Spleen (tissue), 11 donors: Measurements from ENCODE around the gene LCK. TPM values are rescaled to one million over a fixed set of nuclear protein-coding genes. Genes with fewer than 3 reads are reported as not detected.

ENCODE experiments used
- DNase-seq: peaks from one replicate; pipeline ENCODE4 v3.0.0-alpha.2; 2020
- H3K27ac ChIP-seq, 8 donors: fragments of 200-600 bp; sonication (generic) in 7 of 8; 1 replicate in 4 of 8; 2 replicates in 4 of 8; pipeline versions ENCODE4 v1.5.0 to v1.8.0; 2016 to 2021; ENCODE audit warnings: inconsistent platforms in 4 of 8, mild to moderate bottlenecking in 4 of 8, moderate library complexity in 1 of 8
- H3K27me3 ChIP-seq, 7 donors: fragments of 200-600 bp; sonication (generic) in 6 of 7; replicated peaks in 1 of 7; 1 replicate in 4 of 7; 2 replicates in 3 of 7; pipeline versions ENCODE4 v1.5.0 to v1.8.0; 2016 to 2021; ENCODE audit warnings: inconsistent platforms in 3 of 7, mild to moderate bottlenecking in 1 of 7
- H3K36me3 ChIP-seq, 6 donors: fragments of 200-600 bp; sonication (generic) in 5 of 6; 1 replicate in 4 of 6; 2 replicates in 2 of 6; pipeline versions ENCODE4 v1.5.0 to v1.8.0; 2016 to 2021; ENCODE audit warnings: inconsistent platforms in 2 of 6
- H3K4me1 ChIP-seq, 6 donors: fragments of 200-600 bp; sonication (generic) in 5 of 6; 1 replicate in 3 of 6; 2 replicates in 3 of 6; pipeline versions ENCODE4 v1.5.0 to v1.8.0; 2016 to 2021; ENCODE audit warnings: inconsistent platforms in 3 of 6
- H3K4me3 ChIP-seq, 8 donors: fragments of 200-600 bp; sonication (generic) in 7 of 8; 1 replicate in 4 of 8; 2 replicates in 4 of 8; pipeline versions ENCODE4 v1.5.0 to v1.8.0; 2016 to 2021; ENCODE audit warnings: inconsistent platforms in 4 of 8, mild to moderate bottlenecking in 4 of 8, moderate library complexity in 2 of 8
- H3K9me3 ChIP-seq, 8 donors: fragments of 200-600 bp; sonication (generic) in 7 of 8; 1 replicate in 4 of 8; 2 replicates in 4 of 8; pipeline versions ENCODE4 v1.5.0 to v1.8.0; 2016 to 2021; ENCODE audit warnings: inconsistent platforms in 4 of 8
- POLR2A ChIP-seq, 3 donors: fragments of 450-650 bp; IDR thresholded peaks; one replicate each; pipeline ENCODE4 v1.5.1; 2017; ENCODE audit warnings: antibody characterized with exemption in 3 of 3, mild to moderate bottlenecking in 1 of 3
- POLR2AphosphoS5 ChIP-seq, 3 donors: sonication (generic); formaldehyde crosslinking; IDR thresholded peaks; one replicate each; pipeline ENCODE4 v1.5.1; 2017; ENCODE audit warnings: antibody characterized with exemption in 3 of 3
- WGBS, 5 donors: extraction: QIAGEN DNeasy Blood & Tissue Kit in 3 of 5; methylation state at CpG; one replicate each; pipeline versions ENCODE4 v1.1.5 to v1.1.7; 2013 to 2018; 5-methylcytosine and 5-hydroxymethylcytosine counted together
- intact Hi-C: fragments of 100-400 bp; cut with DNase I; formaldehyde crosslinking; loops from one replicate; pipeline ENCODE4 v1.15.0; 2023; ENCODE audit warnings: low total_unique reads
- polyA plus RNA-seq, 3 donors: library from polyadenylated mRNA; stranded (reverse); fragments of 200-250 nt; gene quantifications; one replicate each; pipeline ENCODE4 v1.2.1, GENCODE V29; 2013
- total RNA-seq, 7 donors: library from RNA; depleted of rRNA in 3 of 7; stranded (reverse); fragments of >200 nt in 3 of 7; fragmentation: NEBNext Ultra II Directional in 4 of 7; extraction: Animal tissue kit (Norgen Biotek cat#: 25700) in 4 of 7; gene quantifications; one replicate each; pipeline versions ENCODE4 v1.1.0 to v1.2.1, GENCODE V29; 2016 to 2021
- TF ChIP-seq, protein P1 (sequence below), 11 experiments: fragments of 200-600 bp in 7 of 11; fragments of 450-650 bp in 4 of 11; sonication (generic) in 4 of 11; IDR thresholded peaks in 8 of 11; conservative IDR thresholded peaks in 3 of 11; 1 replicate in 7 of 11; 2 replicates in 4 of 11; pipeline versions ENCODE4 v1.4.0 to v1.8.0; 2016 to 2021; ENCODE audit warnings: antibody characterized with exemption in 11 of 11, inconsistent platforms in 4 of 11, mild to moderate bottlenecking in 1 of 11
- donor health status: healthy with polysubstance abuse.
- donor health status: DM: no; HTN: no; CAD: no; lungs with moderate emphysema.
- donor health status: DM: no; HTN: no; CAD: no.
- donor health status: Bipolar disorder and iron deficiency.
- donor health status: healthy.
- donor health status: DM: no; HTN: no; CAD: no.
- donor health status: DM: yes; HTN: yes; CAD: no.

Gene LCK
- total and polyA plus RNA-seq, 10 donors, result 37.9 to 84.5 (median 53.1) TPM

DNA sequence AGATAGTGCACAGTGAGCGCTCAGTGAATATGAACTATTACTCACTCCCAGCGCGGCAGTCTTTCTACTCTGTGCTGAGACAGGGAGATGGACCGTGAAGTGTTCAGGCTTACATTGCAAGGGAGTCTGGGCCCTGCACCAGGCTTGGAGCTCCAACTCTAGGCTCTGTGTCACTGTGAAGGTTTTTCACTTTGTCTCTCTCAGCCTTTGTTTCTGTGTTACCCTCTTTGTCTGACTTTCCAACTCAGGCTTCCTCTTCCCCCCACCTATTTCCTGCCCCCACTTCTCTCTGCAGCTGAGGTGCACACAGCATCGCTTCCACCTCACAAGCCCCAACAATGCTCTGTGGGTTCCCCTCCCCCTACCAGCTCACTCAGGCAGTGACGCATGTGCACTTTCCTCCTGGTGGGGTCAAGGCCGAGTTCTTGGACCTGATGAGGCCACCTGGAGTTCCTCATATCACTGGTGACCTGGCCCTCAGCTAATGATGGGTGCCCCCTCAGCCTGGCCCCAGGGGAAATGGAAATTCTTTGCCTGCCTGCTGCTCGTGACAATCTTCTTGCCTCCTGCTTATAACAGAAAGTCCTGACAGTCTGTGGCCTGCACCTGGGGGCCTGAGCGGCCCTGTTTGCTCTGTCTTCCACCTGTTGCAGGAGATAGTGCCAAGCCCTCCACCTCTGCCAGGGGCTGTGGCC is 1.1 kb upstream of the LCK start:
- no peaks in the 10 kb centered on the region for H3K9me3 ChIP-seq
- 11 to 24% (median 18%) methylated on average over 8 to 9 of the region's 9 CpGs for WGBS, 5 donors
- intact Hi-C loops, result no loop called here
- H3K4me3 ChIP-seq, result peak overlapping the region in 4 of 8 donors; percentile 10 to 71 (median 44)
- peak overlapping the region; percentile 71 to 96 (median 90) for H3K27ac ChIP-seq
- peak; percentile 94 for DNase-seq
- TF ChIP-seq POLR2AphosphoS5 (IDR thresholded peaks at IDR 0.05), result peak in 2 of 3 donors; percentile 82 to 88
- TF ChIP-seq POLR2A (IDR thresholded peaks at IDR 0.05), result peak in 1 of 3 donors; percentile 26
- TF ChIP-seq, protein P1, sequence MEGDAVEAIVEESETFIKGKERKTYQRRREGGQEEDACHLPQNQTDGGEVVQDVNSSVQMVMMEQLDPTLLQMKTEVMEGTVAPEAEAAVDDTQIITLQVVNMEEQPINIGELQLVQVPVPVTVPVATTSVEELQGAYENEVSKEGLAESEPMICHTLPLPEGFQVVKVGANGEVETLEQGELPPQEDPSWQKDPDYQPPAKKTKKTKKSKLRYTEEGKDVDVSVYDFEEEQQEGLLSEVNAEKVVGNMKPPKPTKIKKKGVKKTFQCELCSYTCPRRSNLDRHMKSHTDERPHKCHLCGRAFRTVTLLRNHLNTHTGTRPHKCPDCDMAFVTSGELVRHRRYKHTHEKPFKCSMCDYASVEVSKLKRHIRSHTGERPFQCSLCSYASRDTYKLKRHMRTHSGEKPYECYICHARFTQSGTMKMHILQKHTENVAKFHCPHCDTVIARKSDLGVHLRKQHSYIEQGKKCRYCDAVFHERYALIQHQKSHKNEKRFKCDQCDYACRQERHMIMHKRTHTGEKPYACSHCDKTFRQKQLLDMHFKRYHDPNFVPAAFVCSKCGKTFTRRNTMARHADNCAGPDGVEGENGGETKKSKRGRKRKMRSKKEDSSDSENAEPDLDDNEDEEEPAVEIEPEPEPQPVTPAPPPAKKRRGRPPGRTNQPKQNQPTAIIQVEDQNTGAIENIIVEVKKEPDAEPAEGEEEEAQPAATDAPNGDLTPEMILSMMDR (IDR thresholded peaks at IDR 0.05 in 8 of 11, conservative IDR thresholded peaks at IDR 0.05 in 3 of 11), result no peak
- H3K27me3 ChIP-seq, result no peaks in the 10 kb centered on the region
- H3K4me1 ChIP-seq, result peaks cover 35 to 91% (median 80%) of the 10 kb centered on the region in 6 donors
- H3K36me3 ChIP-seq, result no peaks in the 10 kb centered on the region

DNA sequence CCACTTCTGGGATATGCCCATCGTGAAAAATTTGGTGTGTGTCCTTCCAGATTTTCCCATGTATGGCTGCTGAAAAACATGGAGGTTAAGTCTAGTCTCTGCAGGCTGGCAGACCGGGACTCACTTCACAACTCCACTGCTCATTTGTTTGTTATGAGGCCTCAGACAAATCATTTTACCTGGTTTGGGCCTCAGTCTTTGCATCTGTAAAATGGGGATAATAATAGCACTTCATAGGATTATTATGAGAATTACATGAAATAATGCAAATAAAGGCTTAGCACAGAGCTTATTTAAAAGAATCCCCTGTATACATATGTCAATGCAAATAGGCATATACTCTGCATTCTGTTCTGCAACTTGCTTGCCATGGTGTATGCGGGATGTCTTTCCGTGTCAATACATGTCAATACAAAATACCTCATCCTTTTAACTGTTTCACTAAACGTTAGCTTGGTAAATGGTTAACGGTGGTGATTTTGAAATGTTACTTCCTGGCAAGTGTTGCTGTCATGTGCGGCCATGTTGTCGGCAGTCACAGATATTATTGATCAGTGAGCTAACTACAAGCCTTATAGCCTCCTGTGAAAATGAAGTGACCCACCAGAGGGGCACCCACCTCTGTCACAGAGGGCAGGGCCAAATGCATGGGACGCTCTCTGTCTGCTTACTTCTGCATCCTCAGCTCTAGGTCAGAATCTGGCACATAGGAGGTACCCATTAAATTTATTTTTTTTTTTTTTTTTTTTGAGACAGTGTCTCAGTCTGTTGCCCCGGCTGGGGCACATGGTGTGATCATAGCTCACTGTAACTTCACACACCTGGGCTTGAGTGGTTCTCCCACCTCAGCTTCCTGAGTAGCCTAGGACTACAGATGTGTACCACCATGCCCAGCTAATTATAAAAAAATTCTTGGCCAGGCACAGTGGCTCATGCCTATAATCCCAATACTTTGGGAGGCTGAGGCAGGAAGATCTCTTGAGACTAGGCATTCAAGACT is 4.3 kb downstream of the LCK start:
- WGBS, 5 donors, result 51 to 69% (median 61%) methylated on average over 10 of the region's 10 CpGs
- peak overlapping the region in 4 of 8 donors; percentile 36 to 71 (median 42) for H3K4me3 ChIP-seq
- H3K9me3 ChIP-seq, result no peaks in the 10 kb centered on the region
- intact Hi-C loops, result no loop called here
- peak overlapping the region in 5 of 8 donors; percentile 47 to 96 (median 90) for H3K27ac ChIP-seq
- DNase-seq, result no peak
- H3K4me1 ChIP-seq, result peaks cover 15 to 100% (median 69%) of the 10 kb centered on the region in 6 donors
- TF ChIP-seq POLR2AphosphoS5 (IDR thresholded peaks at IDR 0.05), result no peak
- TF ChIP-seq, protein P1 (IDR thresholded peaks at IDR 0.05 in 8 of 11, conservative IDR thresholded peaks at IDR 0.05 in 3 of 11), result no peak
- TF ChIP-seq POLR2A (IDR thresholded peaks at IDR 0.05), result no peak
- no peaks in the 10 kb centered on the region for H3K36me3 ChIP-seq
- no peaks in the 10 kb centered on the region for H3K27me3 ChIP-seq

DNA sequence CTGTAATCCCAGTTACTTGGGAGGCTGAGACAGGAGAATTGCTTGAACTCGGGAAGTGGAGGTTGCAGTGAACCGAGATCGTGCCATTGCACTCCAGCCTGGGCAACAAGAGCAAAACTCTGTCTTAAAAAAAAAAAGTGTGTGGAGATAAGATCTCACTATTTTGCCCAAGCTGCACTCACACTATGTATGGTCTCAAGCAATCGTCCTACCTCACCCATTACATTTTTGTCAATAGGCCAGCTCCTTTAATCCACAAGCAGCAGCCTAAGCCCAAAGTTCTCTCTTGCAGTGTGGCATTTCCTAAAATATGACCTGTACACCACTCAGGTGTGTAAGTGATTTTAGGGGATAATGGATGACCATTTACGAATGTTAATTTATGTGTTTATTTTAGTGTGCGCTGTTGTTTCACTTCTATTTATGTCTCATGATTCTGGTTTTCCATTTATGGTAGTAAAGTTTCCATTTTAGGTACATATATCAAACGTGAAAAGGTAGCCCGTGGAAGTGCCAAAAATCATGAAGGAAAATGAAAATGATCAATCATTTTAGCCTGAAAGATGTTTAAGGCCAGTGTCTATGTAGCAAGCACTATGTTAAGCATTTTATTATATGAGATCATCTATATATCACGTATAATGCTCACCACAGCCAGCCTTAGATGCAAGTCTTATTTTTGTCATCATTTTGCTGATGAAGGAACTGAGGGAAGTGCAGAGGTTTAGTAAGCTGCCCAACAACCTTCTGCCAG is 5.6 kb downstream of the LCK start:
- Histone ChIP-seq H3K27me3 (no peaks in the 10 kb centered on the region), H3K9me3 (no peaks in the 10 kb centered on the region), H3K4me1 (peaks cover 11 to 93% (median 56%) of the 10 kb centered on the region in 6 donors), H3K27ac (peak overlapping the region in 4 of 8 donors; percentile 89 to 96 (median 92)), H3K36me3 (no peaks in the 10 kb centered on the region), H3K4me3 (peak overlapping the region in 3 of 8 donors; percentile 10 to 71 (median 41))
- TF ChIP-seq POLR2AphosphoS5 (IDR thresholded peaks at IDR 0.05), result no peak
- TF ChIP-seq, protein P1 (IDR thresholded peaks at IDR 0.05 in 8 of 11, conservative IDR thresholded peaks at IDR 0.05 in 3 of 11), result no peak
- TF ChIP-seq POLR2A (IDR thresholded peaks at IDR 0.05), result no peak
- 64 to 75% (median 69%) methylated on average over 9 of the region's 9 CpGs for WGBS, 5 donors
- intact Hi-C loops, result no loop called here
- DNase-seq, result no peak
